ENCODE data around the gene SHISA2. TPM values are rescaled to one million over a fixed set of nuclear protein-coding genes. Genes with fewer than 3 reads are reported as not detected.

The SHISA2 gene
- polyA plus RNA-seq, 1 experiment, result 0.02 TPM

DNA sequence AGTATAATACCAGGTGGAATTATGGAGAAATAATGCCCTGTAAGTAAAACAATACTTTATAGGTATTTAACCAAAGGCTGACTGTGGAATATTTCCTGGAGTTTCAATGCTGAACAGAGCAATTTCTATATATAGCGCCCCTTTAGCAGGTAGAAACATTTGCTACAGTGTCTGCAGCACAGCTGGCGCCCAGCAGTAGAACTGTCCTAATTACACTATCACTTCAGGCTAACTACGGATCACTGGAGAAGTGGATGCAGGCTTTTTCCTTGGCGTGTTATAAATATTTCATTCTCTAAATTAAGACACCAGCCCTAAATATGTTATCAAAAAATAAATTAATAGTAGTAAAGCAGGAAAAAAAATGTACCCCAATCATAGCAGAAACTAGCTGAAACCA, 3.1 kb downstream of the SHISA2 start:
- Histone ChIP-seq H3K9me3 (ENCODE audit: control insufficient read depth, insufficient read depth, low read length) (no peaks in the 10 kb centered on the region; the same call in 1 of the 2 replicates), H3K4me3 (ENCODE audit: low read depth, low read length) (no peak overlapping the region), H3K27me3 (ENCODE audit: control insufficient read depth, insufficient read depth, low read length) (peaks cover 34% of the 10 kb centered on the region), H3K27ac (ENCODE audit: low read depth, low read length) (no peak overlapping the region)
- TF ChIP-seq, protein P1, sequence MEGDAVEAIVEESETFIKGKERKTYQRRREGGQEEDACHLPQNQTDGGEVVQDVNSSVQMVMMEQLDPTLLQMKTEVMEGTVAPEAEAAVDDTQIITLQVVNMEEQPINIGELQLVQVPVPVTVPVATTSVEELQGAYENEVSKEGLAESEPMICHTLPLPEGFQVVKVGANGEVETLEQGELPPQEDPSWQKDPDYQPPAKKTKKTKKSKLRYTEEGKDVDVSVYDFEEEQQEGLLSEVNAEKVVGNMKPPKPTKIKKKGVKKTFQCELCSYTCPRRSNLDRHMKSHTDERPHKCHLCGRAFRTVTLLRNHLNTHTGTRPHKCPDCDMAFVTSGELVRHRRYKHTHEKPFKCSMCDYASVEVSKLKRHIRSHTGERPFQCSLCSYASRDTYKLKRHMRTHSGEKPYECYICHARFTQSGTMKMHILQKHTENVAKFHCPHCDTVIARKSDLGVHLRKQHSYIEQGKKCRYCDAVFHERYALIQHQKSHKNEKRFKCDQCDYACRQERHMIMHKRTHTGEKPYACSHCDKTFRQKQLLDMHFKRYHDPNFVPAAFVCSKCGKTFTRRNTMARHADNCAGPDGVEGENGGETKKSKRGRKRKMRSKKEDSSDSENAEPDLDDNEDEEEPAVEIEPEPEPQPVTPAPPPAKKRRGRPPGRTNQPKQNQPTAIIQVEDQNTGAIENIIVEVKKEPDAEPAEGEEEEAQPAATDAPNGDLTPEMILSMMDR (IDR thresholded peaks at IDR 0.05; ENCODE audit: low read depth, low read length), result no peak
- POLR2A ChIA-PET, result no interaction called here
- DNase-seq (ENCODE audit: low read depth, low spot score), result no peak
- CTCF ChIA-PET, result no interaction called here

DNA sequence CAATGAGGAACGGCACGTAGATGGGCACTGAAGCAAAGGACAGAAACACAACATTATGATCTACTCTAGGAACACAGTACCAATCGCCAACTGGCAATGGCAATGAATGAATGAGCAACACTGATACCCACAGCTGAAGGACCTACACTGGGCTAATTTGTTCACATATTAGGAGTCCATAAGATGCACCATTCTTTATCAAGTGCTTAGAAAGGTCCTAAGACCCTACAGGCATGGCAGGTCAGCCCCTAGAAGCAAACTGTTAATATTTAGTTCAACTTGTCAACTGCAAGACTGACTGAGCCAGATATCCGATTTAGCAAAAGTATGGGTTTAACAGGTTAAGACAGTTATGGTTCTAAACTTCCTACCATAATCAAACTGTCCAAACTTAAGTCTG, 4.8 kb downstream of the SHISA2 start:
- TF ChIP-seq, protein P1 (IDR thresholded peaks at IDR 0.05; ENCODE audit: low read depth, low read length), result no peak
- POLR2A ChIA-PET, result no interaction called here
- Histone ChIP-seq H3K4me3 (ENCODE audit: low read depth, low read length) (no peak overlapping the region), H3K9me3 (ENCODE audit: control insufficient read depth, insufficient read depth, low read length) (no peaks in the 10 kb centered on the region; the same call in 1 of the 2 replicates), H3K27me3 (ENCODE audit: control insufficient read depth, insufficient read depth, low read length) (peaks cover 22% of the 10 kb centered on the region), H3K27ac (ENCODE audit: low read depth, low read length) (no peak overlapping the region)
- no peak for DNase-seq (ENCODE audit: low read depth, low spot score)
- CTCF ChIA-PET, result no interaction called here

DNA sequence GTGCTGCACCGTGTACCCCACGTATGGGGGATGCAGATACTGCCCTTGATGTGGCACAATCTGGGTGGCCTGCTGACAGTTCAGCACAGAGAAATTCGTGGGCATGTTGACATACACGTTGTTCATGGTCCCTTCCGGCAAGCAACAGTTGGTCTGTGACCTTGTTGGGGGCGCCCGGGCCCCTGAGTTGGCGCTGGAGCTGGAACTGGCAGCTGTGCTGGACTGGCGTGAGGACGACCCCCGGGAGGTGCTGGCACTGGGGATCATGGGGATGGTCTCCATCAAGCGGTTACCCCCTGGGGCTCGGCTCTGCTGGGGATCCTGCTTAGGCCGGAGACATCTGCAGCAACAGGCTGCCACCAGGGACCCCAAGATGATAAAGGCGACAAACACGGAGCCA, 5.2 kb downstream of the SHISA2 start:
- ChIA-PET POLR2A (no interaction called here), CTCF (no interaction called here)
- no peaks in the 10 kb centered on the region; the same call in 1 of the 2 replicates for H3K9me3 ChIP-seq (ENCODE audit: control insufficient read depth, insufficient read depth, low read length)
- H3K27me3 ChIP-seq (ENCODE audit: control insufficient read depth, insufficient read depth, low read length), result peaks cover 22% of the 10 kb centered on the region
- H3K27ac ChIP-seq (ENCODE audit: low read depth, low read length), result no peak overlapping the region
- TF ChIP-seq, protein P1 (IDR thresholded peaks at IDR 0.05; ENCODE audit: low read depth, low read length), result no peak
- no peak for DNase-seq (ENCODE audit: low read depth, low spot score)
- H3K4me3 ChIP-seq (ENCODE audit: low read depth, low read length), result no peak overlapping the region

DNA sequence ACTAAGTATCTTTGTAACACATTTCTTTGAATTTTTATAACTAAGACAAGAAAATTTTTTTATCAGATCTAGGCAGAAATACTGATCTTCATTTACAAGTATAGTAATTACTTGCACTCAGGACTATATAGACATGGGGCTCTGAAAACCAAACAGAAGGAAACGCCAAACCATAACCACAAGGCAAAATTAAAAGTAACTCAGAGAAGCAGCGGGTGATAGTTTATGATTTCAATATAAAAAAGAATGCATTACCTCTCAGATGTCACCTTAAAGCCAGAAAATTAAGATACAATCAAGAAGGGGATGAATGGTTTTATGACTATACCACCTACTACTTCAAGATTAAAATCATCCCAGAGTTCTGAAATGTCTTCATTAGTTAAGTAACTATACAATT, 6.7 kb downstream of the SHISA2 start:
- H3K9me3 ChIP-seq (ENCODE audit: control insufficient read depth, insufficient read depth, low read length), result no peaks in the 10 kb centered on the region
- no peak overlapping the region for H3K4me3 ChIP-seq (ENCODE audit: low read depth, low read length)
- H3K27ac ChIP-seq (ENCODE audit: low read depth, low read length), result no peak overlapping the region
- ChIA-PET CTCF (interaction anchor here (0.5 kb wide), 1 partner anchor 535 kb away, joined by 3 read pairs; no protein-coding TSS in a partner anchor), POLR2A (no interaction called here)
- DNase-seq (ENCODE audit: low read depth, low spot score), result no peak
- peaks cover 12% of the 10 kb centered on the region for H3K27me3 ChIP-seq (ENCODE audit: control insufficient read depth, insufficient read depth, low read length)
- TF ChIP-seq, protein P1 (IDR thresholded peaks at IDR 0.05; ENCODE audit: low read depth, low read length), result no peak

DNA sequence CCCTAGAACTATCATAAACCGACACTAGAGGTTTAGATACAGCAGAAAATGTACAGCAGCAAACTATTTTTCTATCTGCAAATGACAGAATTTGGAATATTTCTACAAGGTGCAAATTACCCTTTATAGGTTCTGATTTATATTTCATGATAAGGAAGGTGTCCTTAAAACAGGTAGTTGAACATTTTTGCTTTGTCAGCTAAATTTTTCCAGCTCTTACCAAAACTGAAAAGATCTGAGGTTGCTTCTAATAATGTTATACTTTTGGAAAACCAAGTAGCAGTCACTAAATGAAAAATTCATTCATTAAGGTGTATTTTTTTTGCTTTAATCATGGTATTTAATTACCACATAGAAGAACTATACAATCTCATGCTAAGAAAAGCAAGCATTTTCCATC, 9.0 kb downstream of the SHISA2 start:
- no peak overlapping the region for H3K4me3 ChIP-seq (ENCODE audit: low read depth, low read length)

More for the DNA sequence above, 9.0 kb downstream of the SHISA2 start:
- H3K9me3 ChIP-seq (ENCODE audit: control insufficient read depth, insufficient read depth, low read length), result no peaks in the 10 kb centered on the region
- CTCF ChIA-PET, result interaction anchor here (1.1 kb wide), 1 partner anchor 656 kb away, joined by 4 read pairs; no protein-coding TSS in a partner anchor
- POLR2A ChIA-PET, result no interaction called here
- TF ChIP-seq, protein P1 (IDR thresholded peaks at IDR 0.05; ENCODE audit: low read depth, low read length), result no peak
- DNase-seq (ENCODE audit: low read depth, low spot score), result no peak
- H3K27me3 ChIP-seq (ENCODE audit: control insufficient read depth, insufficient read depth, low read length), result no peaks in the 10 kb centered on the region
- no peak overlapping the region for H3K27ac ChIP-seq (ENCODE audit: low read depth, low read length)
